Activated CD8-positive, alpha-beta memory T cell treated with anti-CD3 and anti-CD28 coated beads, Interleukin-2, amount 50 U/mL, for 24 hours (primary cell): ENCODE results near the gene KRR1.
"Not testable (repeated sequence)": the region's sequence is repeated elsewhere in the genome, so short reads cannot be mapped to it uniquely, and the experiment has no call there.

Source experiments
- DNase-seq: peaks from one replicate; pipeline ENCODE4 v3.0.0-alpha.2; 2020; ENCODE audit errors: extremely low read depth

KRR1 gene

DNA sequence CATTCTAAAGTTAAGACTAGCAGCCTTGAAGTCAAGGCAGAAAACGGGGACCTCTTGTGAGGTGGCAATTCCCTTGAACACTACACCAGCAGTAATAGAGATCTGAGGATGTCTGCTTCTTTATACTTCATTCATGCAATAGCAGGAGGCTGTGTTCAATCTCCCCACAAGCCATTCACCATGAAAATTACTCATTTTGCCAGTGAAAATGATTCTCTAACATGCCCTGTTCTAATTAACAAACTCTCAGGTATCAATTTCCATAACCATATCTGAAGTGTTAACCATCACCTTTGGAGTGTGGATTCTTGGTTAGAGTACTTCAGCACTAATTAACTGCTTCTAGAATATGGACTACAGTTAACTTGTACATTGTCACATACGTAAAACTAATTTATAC is 34.3 kb downstream of the KRR1 start:
- DNase-seq, result no peak

DNA sequence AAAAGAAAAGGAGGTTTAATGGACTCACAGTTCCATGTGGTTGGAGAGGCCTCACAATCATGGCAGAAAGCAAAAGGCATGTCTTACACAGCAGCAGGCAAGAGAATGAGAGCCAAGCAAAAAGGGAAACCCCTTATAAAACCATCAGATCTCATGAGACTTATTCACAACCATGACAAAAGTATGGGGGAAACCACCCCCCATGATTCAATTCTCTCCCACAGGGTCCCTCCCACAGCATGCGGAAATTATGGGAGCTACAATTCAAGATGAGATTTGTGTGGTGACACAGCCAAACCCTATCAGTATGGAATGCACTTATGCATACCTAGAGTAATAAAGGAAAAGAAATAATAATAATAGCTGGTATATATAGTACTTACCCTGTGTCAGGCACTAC is 35.3 kb downstream of the KRR1 start:
- no peak for DNase-seq

DNA sequence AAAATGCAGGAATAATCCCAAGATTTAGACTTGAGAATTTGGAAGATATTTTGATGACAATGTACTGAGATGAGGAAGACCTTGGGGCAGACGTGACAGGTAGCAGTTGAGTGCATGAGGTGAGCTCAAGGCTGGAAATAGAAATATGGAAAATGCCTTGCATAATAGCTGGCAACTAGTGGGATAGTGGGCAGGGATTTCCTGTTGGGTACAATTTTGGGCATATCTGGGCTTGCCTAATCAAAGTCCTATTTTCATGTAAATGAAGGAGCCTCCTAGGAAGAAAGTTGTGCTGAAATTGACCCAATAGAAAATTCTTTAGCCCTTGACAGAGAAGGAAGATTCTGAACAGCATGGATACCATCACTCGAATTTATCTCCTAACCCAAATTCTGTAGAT is 37.3 kb downstream of the KRR1 start:
- DNase-seq, result no peak

DNA sequence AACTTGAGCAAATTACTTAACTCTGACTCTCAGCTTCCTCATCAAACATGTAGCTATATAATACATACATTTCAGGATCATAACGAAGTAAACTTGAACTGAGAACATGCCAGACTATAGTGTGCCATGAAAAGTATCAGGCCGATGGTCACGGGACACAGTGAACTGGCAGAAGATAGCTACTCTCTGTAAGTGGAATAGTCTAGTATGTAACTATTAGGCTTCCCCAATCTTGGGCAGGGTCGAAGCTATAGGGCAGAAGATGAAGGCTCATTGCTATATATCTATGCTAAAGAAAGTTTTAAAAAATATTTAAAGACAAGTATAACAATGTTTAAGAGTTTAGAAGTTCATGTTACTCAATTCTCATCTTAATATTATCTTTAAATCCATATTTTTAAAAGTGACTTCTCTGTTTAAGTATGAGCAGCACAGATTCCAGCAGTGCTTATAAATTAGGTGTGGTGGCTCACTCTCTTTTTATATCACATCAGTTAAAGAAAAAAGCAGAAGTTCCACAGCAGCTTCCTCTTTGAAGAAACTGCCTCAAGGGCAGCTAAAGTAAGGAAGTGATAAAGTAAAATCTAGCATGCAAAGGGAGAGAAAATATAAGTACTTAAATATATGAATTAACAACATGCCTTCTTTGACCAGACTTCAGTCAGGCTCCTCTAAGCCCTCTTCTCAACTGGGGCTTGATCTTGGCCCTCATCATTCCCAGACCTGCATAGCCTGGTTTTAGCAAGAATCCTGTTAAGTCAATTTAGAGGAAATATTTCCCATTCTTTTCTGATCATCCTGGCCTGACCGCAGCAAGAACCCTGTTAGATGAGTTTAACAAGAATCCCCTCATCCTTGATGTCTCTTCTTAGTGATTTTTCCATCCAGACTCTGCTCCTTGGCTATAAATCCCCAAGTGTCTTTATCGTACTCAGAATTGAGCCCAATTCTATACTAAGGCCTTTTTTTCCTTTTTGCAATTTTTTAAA is 39.2 kb downstream of the KRR1 start:
- no peak for DNase-seq

DNA sequence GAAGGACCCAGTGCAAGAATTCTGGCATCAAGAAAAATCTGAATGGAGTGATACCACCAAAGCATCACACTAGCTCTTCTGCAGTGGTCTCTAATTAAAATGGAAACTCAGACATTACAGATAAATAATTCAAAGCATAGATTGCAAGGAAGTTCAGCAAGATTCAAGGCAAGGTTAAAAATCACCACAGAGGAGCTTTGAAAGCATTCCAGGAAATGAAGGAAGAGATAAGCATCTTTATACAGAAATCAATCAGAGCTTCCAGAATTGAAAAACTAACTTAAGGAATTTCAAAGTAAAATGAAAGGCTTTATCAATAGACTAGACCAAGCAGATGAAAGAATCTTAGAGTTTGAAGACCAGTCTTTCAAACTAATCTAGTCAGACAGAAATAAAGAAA is 51.2 kb downstream of the KRR1 start:
- no peak for DNase-seq

DNA sequence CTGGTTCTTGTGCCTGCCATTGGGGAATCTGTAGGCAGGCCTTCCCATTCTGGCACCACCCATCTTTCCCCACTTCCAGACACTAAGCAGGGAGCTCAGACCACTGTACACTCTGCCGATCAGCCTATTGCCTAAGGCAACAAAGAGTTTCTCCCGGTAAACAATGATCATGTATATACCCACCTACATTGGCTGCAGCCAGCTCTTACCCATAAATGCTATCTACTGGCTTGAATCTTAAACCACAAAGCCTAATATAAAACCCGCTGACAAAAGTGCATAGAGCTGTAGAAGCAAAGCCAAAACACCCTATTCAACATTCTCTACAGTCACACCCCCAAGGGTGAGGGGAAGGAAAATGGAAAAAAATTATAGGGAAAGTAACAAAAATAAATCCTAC is 51.7 kb downstream of the KRR1 start:
- no peak for DNase-seq

DNA sequence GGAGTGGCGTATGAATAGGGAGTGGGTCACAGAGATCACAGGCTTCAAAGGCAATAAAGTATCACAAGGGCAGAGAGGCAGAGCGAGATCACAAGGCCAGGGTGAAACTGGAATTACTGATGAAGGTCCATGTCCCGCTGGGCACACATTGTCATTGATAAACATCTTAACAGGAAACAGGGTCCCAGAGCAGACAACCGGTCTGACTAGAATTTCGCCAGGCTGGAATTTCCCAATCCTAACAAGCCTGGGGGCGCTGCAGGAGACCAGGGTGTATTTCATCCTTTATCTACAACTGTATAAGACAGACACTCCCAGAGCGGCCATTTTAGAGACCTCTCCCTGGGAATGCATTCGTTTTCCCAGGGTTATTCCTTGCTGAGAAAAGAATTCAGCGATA is 53.5 kb downstream of the KRR1 start:
- DNase-seq, result not testable (repeated sequence)

DNA sequence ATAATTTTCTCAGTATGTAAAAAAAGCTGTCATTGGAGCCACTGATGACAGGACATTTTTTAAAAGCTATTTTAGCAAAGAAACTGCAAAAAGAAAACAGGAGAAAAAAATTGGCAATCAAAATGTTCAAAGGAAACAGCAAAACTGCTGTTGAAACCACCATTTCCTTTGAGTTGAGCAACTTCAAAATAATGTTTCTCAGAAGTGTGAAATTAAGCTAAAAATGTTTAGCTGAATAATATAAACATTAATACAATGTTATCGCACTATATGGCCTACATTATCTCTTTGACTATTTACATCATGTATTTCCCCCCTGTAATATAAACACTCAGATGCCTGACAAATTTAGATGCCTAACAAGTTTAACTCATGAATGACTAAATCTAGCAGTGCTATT is 54.2 kb downstream of the KRR1 start:
- DNase-seq, result no peak

DNA sequence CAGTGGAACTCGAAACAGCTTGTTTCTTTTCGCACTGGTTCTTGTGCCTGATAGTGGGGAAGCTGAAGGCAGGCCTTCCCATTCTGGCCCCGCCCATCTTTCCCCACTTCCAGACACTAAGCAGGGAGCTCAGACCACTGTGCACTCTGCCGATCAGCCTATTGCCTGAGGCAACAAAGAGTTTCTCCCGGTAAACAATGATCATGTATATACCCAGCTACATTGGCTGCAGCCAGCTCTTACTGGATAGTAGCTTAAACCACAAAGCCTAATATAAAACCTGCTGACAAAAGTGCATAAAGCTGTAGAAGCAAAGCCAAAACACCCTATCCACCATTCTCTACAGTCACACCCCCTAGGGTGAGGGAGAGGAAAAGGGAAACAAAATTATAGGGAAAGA is 55.6 kb downstream of the KRR1 start:
- no peak for DNase-seq

DNA sequence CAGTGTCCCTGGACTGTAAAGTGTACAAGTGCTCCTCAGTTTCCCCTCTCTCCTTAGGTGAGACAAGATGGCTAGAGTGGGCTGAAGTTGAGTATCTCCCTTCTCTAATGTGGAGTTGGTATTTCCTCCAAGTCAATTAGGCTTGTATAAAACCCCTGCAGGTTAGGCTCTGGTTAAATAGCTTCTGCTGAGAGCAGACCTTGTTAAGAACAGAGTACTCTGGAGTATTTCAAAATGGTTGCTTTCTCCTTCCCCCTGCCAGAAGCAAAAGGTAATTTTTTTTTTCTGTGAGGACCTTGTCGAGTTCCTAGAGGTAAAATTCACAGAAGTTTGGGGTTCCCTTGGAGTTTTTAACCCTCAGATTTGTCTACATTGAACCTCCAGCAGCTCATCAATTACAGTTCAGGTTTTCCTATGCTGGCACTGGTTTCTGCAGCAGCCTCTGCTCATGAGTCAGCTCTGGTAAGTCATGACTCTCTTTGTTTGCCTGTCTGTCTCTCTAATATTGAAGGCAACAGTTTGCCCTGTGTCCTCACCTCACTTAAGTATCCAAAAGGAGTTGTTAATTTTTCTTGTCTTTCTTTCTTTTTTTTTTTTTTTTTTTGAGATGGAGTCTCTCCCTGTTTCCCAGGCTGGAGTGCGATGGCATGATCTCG is 58.6 kb downstream of the KRR1 start:
- DNase-seq, result no peak

DNA sequence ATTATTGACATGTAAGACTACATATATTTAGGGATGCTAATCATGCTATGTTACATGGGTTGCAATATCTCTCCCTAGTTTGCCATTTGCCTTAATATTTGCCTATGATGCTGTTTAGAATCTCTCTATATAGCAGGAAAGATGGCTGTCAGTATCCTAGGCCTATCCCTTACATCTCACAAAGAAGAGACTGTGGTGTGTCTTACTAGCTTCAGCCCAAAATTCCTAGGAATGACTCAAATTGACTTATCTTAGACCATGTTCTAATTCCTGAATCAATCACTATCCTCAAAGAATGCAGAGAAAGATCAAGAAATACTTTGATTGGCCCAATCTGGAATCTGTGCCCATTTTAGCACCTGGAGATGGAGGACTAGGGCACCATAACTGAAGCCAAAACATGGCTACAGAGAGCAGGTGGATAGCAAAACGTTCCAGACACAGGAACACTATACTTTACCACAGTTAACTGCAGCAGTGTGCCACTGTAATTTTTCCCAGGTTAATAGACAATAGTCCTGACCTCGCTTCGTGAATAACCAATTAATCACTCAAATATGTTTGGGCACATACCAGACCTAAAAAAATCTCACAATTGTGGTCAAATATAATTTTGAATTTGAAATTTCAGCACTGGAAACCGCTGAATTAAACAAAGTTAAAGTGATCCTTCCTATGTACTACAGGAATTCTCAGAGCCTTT is 63.6 kb downstream of the KRR1 start:
- DNase-seq, result no peak

DNA sequence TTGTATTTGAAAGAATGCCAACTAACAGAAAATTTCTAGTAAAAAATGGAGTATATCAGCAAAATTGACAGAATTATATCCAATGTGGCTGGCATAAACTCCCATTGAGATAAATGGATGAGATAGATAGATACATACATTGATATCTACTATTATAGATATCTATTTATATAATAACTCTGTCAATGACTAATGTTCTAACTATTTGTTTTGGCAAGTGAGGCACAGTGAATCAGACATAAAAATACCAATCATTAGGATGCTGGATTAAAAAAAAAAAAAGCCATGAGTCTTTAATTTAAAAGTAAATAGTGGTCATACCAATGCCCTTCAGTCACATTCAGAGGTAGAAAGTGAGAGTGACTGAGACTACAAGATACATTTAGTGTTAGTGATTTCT is 64.6 kb downstream of the KRR1 start:
- DNase-seq, result no peak

DNA sequence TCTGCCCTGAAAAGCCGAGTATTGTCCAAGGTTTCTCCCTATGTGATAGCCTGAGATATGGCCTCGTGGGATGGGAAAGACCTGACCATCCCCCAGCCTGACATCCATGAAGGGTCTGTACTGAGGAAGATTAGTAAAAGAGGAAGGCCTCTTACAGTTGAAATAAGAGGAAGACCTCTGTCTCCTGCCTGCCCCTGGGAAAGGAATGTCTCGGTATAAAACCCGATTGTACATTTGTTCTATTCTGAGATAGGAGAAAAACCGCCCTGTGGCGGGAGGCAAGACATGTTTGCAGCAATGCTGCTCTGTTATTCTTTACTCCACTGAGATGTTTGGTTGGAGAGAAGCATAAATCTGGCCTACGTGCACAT is 66.3 kb downstream of the KRR1 start:
- not testable (repeated sequence) for DNase-seq

DNA sequence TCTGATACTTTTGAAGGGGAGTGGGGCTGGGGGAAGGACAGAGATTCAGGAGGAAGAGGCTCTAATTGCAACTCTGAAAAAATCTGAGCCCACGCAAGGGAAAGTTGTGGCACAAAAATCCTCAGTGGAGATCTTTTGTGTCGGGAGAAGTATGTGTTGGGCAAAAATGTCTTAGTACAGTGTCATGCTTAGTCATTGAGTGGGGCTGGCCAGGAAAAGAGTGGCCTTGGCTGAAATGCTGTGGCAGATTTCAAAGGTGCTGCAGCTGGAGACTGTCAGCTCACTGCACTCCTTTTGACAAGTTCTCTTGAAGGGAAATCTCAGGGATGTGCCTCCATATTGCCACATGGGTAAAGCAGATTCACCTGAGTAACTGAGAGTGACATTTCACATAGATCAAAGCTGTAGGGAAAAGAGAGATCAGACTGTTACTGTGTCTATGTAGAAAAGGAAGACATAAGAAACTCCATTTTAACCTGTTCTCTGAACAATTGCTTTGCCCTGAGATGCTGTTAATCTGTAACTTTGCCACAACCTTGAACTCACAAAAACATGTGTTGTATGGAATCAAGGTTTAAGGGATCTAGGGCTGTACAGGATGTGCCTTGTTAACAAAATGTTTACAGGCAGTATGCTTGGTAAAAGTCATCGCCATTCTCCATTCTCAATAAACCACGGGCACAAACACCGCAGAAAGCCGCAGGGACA is 66.8 kb downstream of the KRR1 start:
- DNase-seq, result no peak

DNA sequence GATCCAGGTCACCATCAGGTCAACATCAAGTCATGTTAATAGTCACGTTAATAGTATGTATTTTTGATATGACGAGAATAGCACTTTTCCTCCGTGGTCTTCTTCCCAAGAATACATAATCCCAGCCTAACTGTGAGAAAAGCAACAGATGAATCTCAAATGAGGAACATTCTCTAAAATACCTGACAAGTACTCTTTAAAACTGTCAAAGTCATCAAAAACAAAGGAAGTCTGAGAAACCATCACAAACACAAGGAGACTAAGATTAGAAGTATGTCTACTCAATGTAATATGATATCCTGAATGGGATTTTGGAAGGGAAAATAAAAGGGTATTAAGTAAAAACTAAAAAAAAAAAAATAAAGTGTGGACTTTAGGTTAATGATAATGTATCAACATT is 67.7 kb downstream of the KRR1 start:
- DNase-seq, result no peak

DNA sequence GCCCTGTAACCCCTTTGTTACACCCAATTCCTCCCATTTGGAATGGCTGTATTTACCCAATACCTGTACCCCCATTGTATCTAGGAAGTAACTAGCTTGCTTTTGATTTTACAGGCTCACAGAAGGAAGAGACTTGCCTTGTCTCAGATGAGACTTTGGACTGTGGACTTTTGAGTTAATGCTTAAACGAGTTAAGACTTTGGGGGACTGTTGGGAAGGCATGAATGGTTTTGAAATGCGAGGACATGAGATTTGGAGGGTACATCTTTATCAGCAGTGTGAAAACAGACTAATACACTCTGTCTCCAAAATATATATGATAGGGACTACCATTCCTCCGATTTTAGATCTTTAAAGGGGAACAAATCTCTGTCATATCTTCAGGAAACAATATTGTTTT is 69.0 kb downstream of the KRR1 start:
- DNase-seq, result not testable (repeated sequence)

DNA sequence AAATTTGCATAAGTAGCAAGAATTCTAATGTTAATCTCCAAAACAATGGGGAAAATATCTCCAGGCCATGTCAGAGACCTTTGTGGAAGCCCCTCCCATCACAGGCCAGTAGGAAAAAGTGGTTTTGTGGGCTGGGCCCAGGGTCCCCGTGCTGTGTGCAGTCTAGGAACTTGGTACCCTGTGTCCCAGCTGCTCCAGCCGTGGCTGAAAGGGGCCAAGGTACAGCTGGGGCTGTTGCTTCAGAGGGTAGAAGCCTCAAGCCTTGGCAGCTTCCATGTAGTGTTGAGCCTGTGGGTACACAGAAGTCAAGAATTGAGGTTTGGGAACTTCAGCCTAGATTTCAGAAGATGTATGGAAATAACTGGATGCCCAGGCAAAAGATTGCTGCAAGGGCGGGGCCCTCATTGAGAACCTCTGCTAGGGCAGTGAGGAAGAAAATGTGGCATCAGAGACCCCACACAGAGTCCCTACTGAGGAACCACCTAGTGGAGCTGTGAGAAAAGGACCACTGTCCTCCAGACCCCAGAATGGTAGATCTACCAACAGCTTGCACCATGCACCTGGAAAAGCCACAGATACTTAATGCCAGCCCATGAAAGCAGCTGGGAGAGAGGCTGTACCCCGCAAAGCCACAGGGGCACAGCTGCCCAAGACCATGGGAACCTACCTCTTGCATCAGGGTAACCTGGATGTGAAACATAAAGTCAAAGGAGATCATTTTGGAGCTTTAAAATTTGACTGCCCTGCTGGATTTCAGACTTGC is 69.5 kb downstream of the KRR1 start:
- not testable (repeated sequence) for DNase-seq
